ENCODE data around the gene ANKDD1B.
"Not testable (repeated sequence)": the region's sequence is repeated elsewhere in the genome, so short reads cannot be mapped to it uniquely, and the experiment has no call there.

ANKDD1B gene

GRCh38 chr5:75611311-75612225, at the start of gene ANKDD1B:
ANKDD1B (plus strand) TSS chr5:75611453; CDS start chr5:75611635, 182 bp downstream.
- no peak for DNase-seq

GRCh38 chr5:75565991-75566709, 45.1 kb upstream of the ANKDD1B start:
- DNase-seq: not testable (repeated sequence)

GRCh38 chr5:75566710-75567309, 44.4 kb upstream of the ANKDD1B start:
- DNase-seq: no peak

- no peak for DNase-seq
Observed at GRCh38 chr5:75567710-75568109, 43.5 kb upstream of the ANKDD1B start.

- DNase-seq: no peak
Observed at GRCh38 chr5:75568202-75568601, 43.1 kb upstream of the ANKDD1B start.

- no peak for DNase-seq
Observed at GRCh38 chr5:75571547-75571946, 39.7 kb upstream of the ANKDD1B start.

- DNase-seq: no peak
Observed at GRCh38 chr5:75574791-75575190, 36.5 kb upstream of the ANKDD1B start.

GRCh38 chr5:75578280-75578679, 33.0 kb upstream of the ANKDD1B start:
- not testable (repeated sequence) for DNase-seq

GRCh38 chr5:75584641-75585040, 26.6 kb upstream of the ANKDD1B start:
- DNase-seq: no peak

GRCh38 chr5:75588666-75589065, 22.6 kb upstream of the ANKDD1B start:
- no peak for DNase-seq

- no peak for DNase-seq
Observed at GRCh38 chr5:75600535-75600934, 10.7 kb upstream of the ANKDD1B start.

GRCh38 chr5:75601567-75601966, 9.7 kb upstream of the ANKDD1B start:
- DNase-seq: no peak

- DNase-seq: no peak
Observed at GRCh38 chr5:75601996-75602395, 9.3 kb upstream of the ANKDD1B start.

- DNase-seq: no peak
Observed at GRCh38 chr5:75603371-75603770, 7.9 kb upstream of the ANKDD1B start.

GRCh38 chr5:75603821-75604220, 7.4 kb upstream of the ANKDD1B start:
- DNase-seq: no peak

GRCh38 chr5:75607341-75607740, 3.9 kb upstream of the ANKDD1B start:
- DNase-seq: not testable (repeated sequence)

- no peak for DNase-seq
Observed at GRCh38 chr5:75608870-75609269, 2.4 kb upstream of the ANKDD1B start.

- no peak for DNase-seq
Observed at GRCh38 chr5:75610201-75610600, 1.1 kb upstream of the ANKDD1B start.

GRCh38 chr5:75610859-75611310, 368 bp upstream of the ANKDD1B start:
- not testable (repeated sequence) for DNase-seq

- DNase-seq: no peak
Observed at GRCh38 chr5:75612226-75612569, 945 bp downstream of the ANKDD1B start.

GRCh38 chr5:75612901-75613300, 1.6 kb downstream of the ANKDD1B start:
- DNase-seq: no peak

- DNase-seq: no peak
Observed at GRCh38 chr5:75614176-75614575, 2.9 kb downstream of the ANKDD1B start.

GRCh38 chr5:75616371-75616881, 5.2 kb downstream of the ANKDD1B start:
- DNase-seq: no peak

Measured in cerebellar nuclear complex (tissue), 1 donor.